Neural cell (in vitro differentiated cells): ENCODE results near the gene DOCK8. TPM values are rescaled to one million over a fixed set of nuclear protein-coding genes. Genes with fewer than 3 reads are reported as not detected.

Experiments used
- H2AFZ ChIP-seq: fragments of 200-600, 300-800 bp; sonication (generic), shearing (Covaris generic); 2 replicates; pipeline ENCODE4 v1.6.0; 2014; ENCODE audit warnings: low read depth, mild to moderate bottlenecking, antibody characterized with exemption, low read length, moderate library complexity
- H3F3A ChIP-seq: fragments of 200-600 bp; shearing (Covaris generic); 2 replicates; pipeline ENCODE4 v1.6.1; 2016; ENCODE audit warnings: mild to moderate bottlenecking, moderate library complexity, mixed read lengths, antibody characterized with exemption, low read length; ENCODE audit not compliant: insufficient read depth, poor library complexity, severe bottlenecking
- H3K27ac ChIP-seq: fragments of 200-600, 300-800 bp; sonication (generic), shearing (Covaris generic); 2 replicates; pipeline ENCODE4 v1.5.1; 2014; ENCODE audit warnings: mild to moderate bottlenecking, low read length, moderate library complexity
- H3K27me3 ChIP-seq: fragments of 300-800, 200-600 bp; sonication (generic), shearing (Covaris generic); 2 replicates; pipeline ENCODE4 v1.6.0; 2014; ENCODE audit warnings: mild to moderate bottlenecking, low read depth, low read length, moderate library complexity; ENCODE audit not compliant: insufficient read depth
- H3K36me3 ChIP-seq: fragments of 300-800, 200-600 bp; sonication (generic), shearing (Covaris generic); 2 replicates; pipeline ENCODE4 v1.5.1; 2014; ENCODE audit warnings: mild to moderate bottlenecking, antibody characterized with exemption, low read length, moderate library complexity; ENCODE audit not compliant: insufficient read depth
- H3K4me2 ChIP-seq: fragments of 300-800, 200-600 bp; sonication (generic), shearing (Covaris generic); 2 replicates; pipeline ENCODE4 v1.6.0; 2014; ENCODE audit warnings: mild to moderate bottlenecking, low read length
- H3K4me3 ChIP-seq: fragments of 300-800, 200-600 bp; sonication (generic), shearing (Covaris generic); 2 replicates; pipeline ENCODE4 v1.5.1; 2014; ENCODE audit warnings: mild to moderate bottlenecking, low read length, moderate library complexity
- H3K79me2 ChIP-seq: fragments of 200-600 bp; shearing (Covaris generic); replicated peaks from 2 replicates; pipeline ENCODE4 v1.6.0; 2014; ENCODE audit warnings: mild to moderate bottlenecking, low read length, moderate library complexity; ENCODE audit not compliant: insufficient read depth
- H3K9ac ChIP-seq: fragments of 300-800, 200-600 bp; sonication (generic), shearing (Covaris generic); 2 replicates; pipeline ENCODE4 v1.6.1; 2016; ENCODE audit warnings: mild to moderate bottlenecking, low read length, mixed read lengths
- H3K9me2 ChIP-seq: fragments of 200-600 bp; shearing (Covaris generic); 2 replicates; pipeline ENCODE4 v1.6.1; 2016; ENCODE audit warnings: mild to moderate bottlenecking, low read length, mixed read lengths; ENCODE audit not compliant: insufficient read depth
- H3K9me3 ChIP-seq: fragments of 200-600, 300-800 bp; sonication (generic), shearing (Covaris generic); 2 replicates; pipeline ENCODE4 v1.6.1; 2016; ENCODE audit warnings: mild to moderate bottlenecking, mixed run types, low read length, moderate library complexity, mixed read lengths
- H4K20me1 ChIP-seq: fragments of 200-600 bp; shearing (Covaris generic); 2 replicates; pipeline ENCODE4 v1.6.1; 2016; ENCODE audit warnings: mild to moderate bottlenecking, mixed run types; ENCODE audit not compliant: insufficient read depth
- EP300 ChIP-seq: fragments of 450-650 bp; conservative IDR thresholded peaks from 2 replicates; pipeline ENCODE4 v1.6.1; 2014; ENCODE audit warnings: antibody characterized with exemption, mild to moderate bottlenecking, moderate library complexity; ENCODE audit not compliant: poor library complexity, severe bottlenecking
- EZH2 ChIP-seq: fragments of 200-600, 300-800 bp; shearing (Covaris generic), sonication (generic); IDR thresholded peaks from 2 replicates; pipeline ENCODE4 v1.6.1; 2014; ENCODE audit warnings: antibody characterized with exemption, low read length, borderline replicate concordance, mild to moderate bottlenecking; ENCODE audit not compliant: insufficient read depth, poor library complexity, severe bottlenecking
- MXI1 ChIP-seq: fragments of 450-650 bp; conservative IDR thresholded peaks from 2 replicates; pipeline ENCODE4 v1.6.1; 2014; ENCODE audit warnings: antibody characterized with exemption, mild to moderate bottlenecking; ENCODE audit not compliant: poor library complexity, severe bottlenecking
- POLR2AphosphoS5 ChIP-seq: IDR thresholded peaks from 2 replicates; pipeline ENCODE4 v1.6.1; 2012
- RAD21 ChIP-seq: fragments of 450-650 bp; conservative IDR thresholded peaks from 2 replicates; pipeline ENCODE4 v1.6.1; 2014; ENCODE audit warnings: antibody characterized with exemption, mild to moderate bottlenecking, moderate library complexity
- REST ChIP-seq: IDR thresholded peaks from 2 replicates; pipeline ENCODE4 v1.6.1; 2012; ENCODE audit warnings: borderline replicate concordance
- SMC3 ChIP-seq: fragments of 450-650 bp; conservative IDR thresholded peaks from 2 replicates; pipeline ENCODE4 v1.6.1; 2014; ENCODE audit warnings: antibody characterized with exemption, mild to moderate bottlenecking, moderate library complexity; ENCODE audit not compliant: poor library complexity
- TAF1 ChIP-seq: IDR thresholded peaks from 2 replicates; pipeline ENCODE4 v1.6.1; 2012; ENCODE audit warnings: low read depth
- polyA plus RNA-seq: library from polyadenylated mRNA; depleted of rRNA; stranded (reverse); fragments of >200 nt; gene quantifications from 2 replicates; pipeline ENCODE4 v1.2.3, GENCODE V29; 2014
- TF ChIP-seq, protein P1 (sequence below): fragments of 450-650 bp; IDR thresholded peaks from 2 replicates; pipeline ENCODE4 v1.5.1; 2014; ENCODE audit warnings: antibody characterized with exemption, mild to moderate bottlenecking, moderate library complexity; ENCODE audit not compliant: poor library complexity, severe bottlenecking

DOCK8 gene
- polyA plus RNA-seq, 1 donor from 2014 or later = not detected

- Histone ChIP-seq H2AFZ (no peak overlapping the region), H3K27ac (no peak overlapping the region), H3K9me3 (no peaks in the 10 kb centered on the region), H3K9ac (no peak overlapping the region), H3K27me3 (no peaks in the 10 kb centered on the region), H3K4me3 (no peak overlapping the region), H4K20me1 (no peaks in the 10 kb centered on the region), H3K9me2 (no peaks in the 10 kb centered on the region), H3K79me2 (no peaks in the 10 kb centered on the region), H3F3A (no peaks in the 10 kb centered on the region), H3K36me3 (no peaks in the 10 kb centered on the region), H3K4me2 (no peak overlapping the region)
- no peak for TF ChIP-seq EP300
- no peak for TF ChIP-seq POLR2AphosphoS5
- no peak for TF ChIP-seq SMC3
- TF ChIP-seq REST = no peak
These were observed 139.8 kb downstream of the DOCK8 start for GRCh38 chr9:354453-354852.

DNA sequence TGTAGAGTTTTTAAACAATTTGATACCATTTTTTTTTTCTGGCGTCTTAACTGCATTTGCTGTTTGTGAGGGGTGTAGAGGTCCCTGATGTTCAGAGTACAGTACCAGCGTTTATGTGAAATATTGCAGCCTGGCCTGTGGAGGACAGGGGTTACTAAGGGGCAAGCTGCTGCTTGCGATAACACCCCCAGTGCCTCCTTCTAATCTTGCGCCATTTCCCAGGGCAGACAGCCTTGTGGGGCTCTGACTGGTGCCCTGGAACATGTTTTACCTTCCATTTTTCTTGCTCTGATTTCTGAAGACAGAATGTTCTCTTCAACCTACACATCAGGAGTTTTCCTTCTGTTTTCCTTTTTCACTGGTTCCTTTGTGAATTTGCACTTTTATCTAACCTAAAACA, 142.9 kb downstream of the DOCK8 start:
- Histone ChIP-seq H3K4me3 (no peak overlapping the region), H3K79me2 (no peaks in the 10 kb centered on the region), H3F3A (no peaks in the 10 kb centered on the region), H3K27me3 (no peaks in the 10 kb centered on the region), H3K27ac (no peak overlapping the region), H3K9me2 (no peaks in the 10 kb centered on the region), H3K9me3 (no peaks in the 10 kb centered on the region), H3K4me2 (no peak overlapping the region), H3K36me3 (no peaks in the 10 kb centered on the region), H3K9ac (no peak overlapping the region), H4K20me1 (no peaks in the 10 kb centered on the region), H2AFZ (no peak overlapping the region)
- TF ChIP-seq EZH2 (no peak), MXI1 (no peak)
- TF ChIP-seq, protein P1, sequence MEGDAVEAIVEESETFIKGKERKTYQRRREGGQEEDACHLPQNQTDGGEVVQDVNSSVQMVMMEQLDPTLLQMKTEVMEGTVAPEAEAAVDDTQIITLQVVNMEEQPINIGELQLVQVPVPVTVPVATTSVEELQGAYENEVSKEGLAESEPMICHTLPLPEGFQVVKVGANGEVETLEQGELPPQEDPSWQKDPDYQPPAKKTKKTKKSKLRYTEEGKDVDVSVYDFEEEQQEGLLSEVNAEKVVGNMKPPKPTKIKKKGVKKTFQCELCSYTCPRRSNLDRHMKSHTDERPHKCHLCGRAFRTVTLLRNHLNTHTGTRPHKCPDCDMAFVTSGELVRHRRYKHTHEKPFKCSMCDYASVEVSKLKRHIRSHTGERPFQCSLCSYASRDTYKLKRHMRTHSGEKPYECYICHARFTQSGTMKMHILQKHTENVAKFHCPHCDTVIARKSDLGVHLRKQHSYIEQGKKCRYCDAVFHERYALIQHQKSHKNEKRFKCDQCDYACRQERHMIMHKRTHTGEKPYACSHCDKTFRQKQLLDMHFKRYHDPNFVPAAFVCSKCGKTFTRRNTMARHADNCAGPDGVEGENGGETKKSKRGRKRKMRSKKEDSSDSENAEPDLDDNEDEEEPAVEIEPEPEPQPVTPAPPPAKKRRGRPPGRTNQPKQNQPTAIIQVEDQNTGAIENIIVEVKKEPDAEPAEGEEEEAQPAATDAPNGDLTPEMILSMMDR = no peak

DNA sequence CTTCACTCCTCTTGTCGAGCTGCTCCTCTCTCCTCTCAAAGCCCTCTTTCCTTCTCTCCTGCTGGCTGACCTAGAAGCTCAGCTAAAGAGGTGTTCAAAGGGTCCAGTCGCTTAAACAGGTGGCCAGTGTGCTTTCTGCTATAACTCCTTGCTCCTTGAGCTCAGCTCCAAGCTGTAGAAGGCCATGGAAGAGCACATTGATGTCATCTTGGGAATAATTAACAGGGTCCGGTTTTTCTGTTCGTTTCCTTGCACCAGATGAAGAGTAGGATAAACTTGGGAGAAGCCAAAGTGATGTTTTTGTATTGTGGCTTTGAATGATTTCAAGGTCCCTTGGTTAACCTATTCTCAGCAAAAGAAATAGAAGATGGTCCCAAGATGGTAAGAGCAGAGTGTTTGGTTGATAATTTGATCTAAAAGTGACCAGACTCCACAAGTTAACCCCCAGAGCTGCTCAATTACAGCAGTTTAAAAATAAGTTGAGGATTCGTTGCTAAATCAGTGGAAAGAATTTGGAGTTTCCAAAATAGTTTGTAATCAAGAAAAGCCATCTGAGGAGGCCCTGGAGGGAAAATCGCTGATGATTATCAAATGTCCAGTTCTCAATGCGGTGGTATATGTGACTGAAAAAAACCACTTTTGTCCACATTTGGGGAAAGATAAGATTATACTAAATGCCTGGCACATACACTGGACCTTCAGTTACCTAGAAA, 148.1 kb downstream of the DOCK8 start:
- Histone ChIP-seq H3K9ac (no peak overlapping the region), H3K9me2 (no peaks in the 10 kb centered on the region), H3F3A (no peaks in the 10 kb centered on the region), H3K4me2 (no peak overlapping the region), H3K79me2 (no peaks in the 10 kb centered on the region), H3K36me3 (no peaks in the 10 kb centered on the region), H4K20me1 (no peaks in the 10 kb centered on the region), H3K27me3 (no peaks in the 10 kb centered on the region), H3K4me3 (no peak overlapping the region), H3K9me3 (no peaks in the 10 kb centered on the region), H3K27ac (no peak overlapping the region), H2AFZ (no peak overlapping the region)
- TF ChIP-seq EZH2 (no peak), TAF1 (no peak), RAD21 (no peak), MXI1 (no peak), POLR2AphosphoS5 (no peak), REST (no peak), EP300 (no peak), SMC3 (no peak)
- TF ChIP-seq, protein P1 = no peak
